ENCODE results near the gene ATP5F1D. TPM values are rescaled to one million over a fixed set of nuclear protein-coding genes. Genes with fewer than 3 reads are reported as not detected.
A peak's percentile ranks its signal among the peaks of the same experiment; 100 is the strongest.

Gene ATP5F1D
- total RNA-seq, 8 experiments from 2014 or later, result 72.1 to 359 (median 83.5) TPM

DNA sequence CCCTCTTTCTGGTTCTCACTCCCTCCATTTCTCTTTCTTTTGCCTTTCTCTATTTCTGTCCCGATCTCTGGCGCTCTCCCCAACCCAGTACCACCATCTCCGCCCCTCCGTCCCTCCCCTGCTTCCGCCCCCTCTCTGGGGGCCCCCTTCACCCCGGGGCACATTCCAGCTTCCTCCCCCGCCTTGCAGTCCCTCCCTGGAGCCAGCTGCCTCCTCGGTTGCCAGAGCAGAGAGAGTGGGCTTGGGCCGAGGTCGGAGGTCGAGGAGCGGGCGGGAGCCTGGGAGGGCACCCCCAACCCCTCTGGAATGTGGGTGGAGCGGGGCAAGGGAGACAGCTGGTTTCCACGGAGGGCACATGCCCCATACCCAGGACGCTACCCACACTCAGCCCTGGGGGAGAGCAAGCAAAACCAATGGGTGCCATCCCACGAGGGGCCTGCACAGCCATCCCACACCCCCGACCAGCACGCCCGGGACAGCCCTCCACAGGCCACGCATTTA, 21.1 kb downstream of the ATP5F1D start:
- H3K27ac ChIP-seq, result peak overlapping the region in 1 of 2 donors; percentile 15
- WGBS, 10 experiments, result no CpG with 5 or more reads among the region's 21 CpGs
- in situ Hi-C loops (cut with MboI; ENCODE audit: low pct_unique_long_range_greater_than_20kb in 2 of 9, low sequenced_read_pairs in 9 of 9, unreplicated experiment in 9 of 9), result no loop called here
- peak overlapping the region in 2 of 5 donors; percentile 51 to 61 for H3K4me3 ChIP-seq
- ATAC-seq (replicated peaks in 6 of 8), result no peak
- H3K4me1 ChIP-seq (replicated peaks in 1 of 2), result peaks cover 59 to 74% of the 10 kb centered on the region in 2 donors

DNA sequence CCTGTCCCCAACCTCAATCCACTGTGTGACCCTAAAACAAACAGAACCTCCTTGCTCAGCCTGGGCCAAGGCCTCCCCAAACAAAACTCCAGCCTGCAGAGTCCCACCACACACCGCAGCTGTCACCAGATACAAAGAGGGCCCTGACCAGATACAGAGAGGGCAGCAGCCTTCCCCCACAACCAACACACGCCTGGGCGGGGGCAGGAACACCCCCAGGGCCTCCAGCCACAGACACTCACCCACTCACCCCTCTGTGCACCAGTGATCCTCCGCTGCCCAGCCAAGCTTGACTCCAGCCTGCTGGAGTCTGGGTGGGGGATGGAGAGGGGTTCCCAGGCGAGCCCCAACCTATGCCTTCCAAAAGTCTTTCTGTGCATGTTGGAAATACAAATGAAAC, 21.6 kb downstream of the ATP5F1D start:
- no peak overlapping the region for H3K27ac ChIP-seq

GRCh38 chr19:1264801-1265614, 23.5 kb downstream of the ATP5F1D start:
- Histone ChIP-seq H3K4me1 (replicated peaks in 1 of 2) (peaks cover 61 to 69% of the 10 kb centered on the region in 2 donors), H3K27ac (peak overlapping the region; percentile 84 to 90), H3K4me3 (peak overlapping the region in 1 of 5 donors; percentile 46)
- 0 to 80% (median 40%) methylated on average over 1 to 6 of the region's 26 CpGs; no CpG with 5 or more reads in 5 of the 10 experiments for WGBS, 10 experiments
- in situ Hi-C loops (cut with MboI; ENCODE audit: low pct_unique_long_range_greater_than_20kb in 2 of 9, low sequenced_read_pairs in 9 of 9, unreplicated experiment in 9 of 9), result no loop called here
- peak in 7 of 8 experiments; percentile 1 to 20 (median 10) for ATAC-seq (replicated peaks in 6 of 8)

More for the DNA sequence above, 21.6 kb downstream of the ATP5F1D start:
- Histone ChIP-seq H3K4me3 (no peak overlapping the region), H3K4me1 (replicated peaks in 1 of 2) (peaks cover 64 to 75% of the 10 kb centered on the region in 2 donors)
- in situ Hi-C loops (cut with MboI; ENCODE audit: low pct_unique_long_range_greater_than_20kb in 2 of 9, low sequenced_read_pairs in 9 of 9, unreplicated experiment in 9 of 9), result no loop called here
- WGBS, 10 experiments, result 100% methylated on average over 1 of the region's 5 CpGs; no CpG with 5 or more reads in 9 of the 10 experiments
- ATAC-seq (replicated peaks in 6 of 8), result no peak

GRCh38 chr19:1265615-1266128, 24.1 kb downstream of the ATP5F1D start:
- ATAC-seq (replicated peaks in 6 of 8), result peak in 7 of 8 experiments; percentile 3 to 31 (median 19)
- 0 to 32% (median 30%) methylated on average over 1 to 7 of the region's 28 CpGs; no CpG with 5 or more reads in 7 of the 10 experiments for WGBS, 10 experiments
- in situ Hi-C loops (cut with MboI; ENCODE audit: low pct_unique_long_range_greater_than_20kb in 2 of 9, low sequenced_read_pairs in 9 of 9, unreplicated experiment in 9 of 9), result no loop called here
- Histone ChIP-seq H3K4me3 (peak overlapping the region in 4 of 5 donors; percentile 38 to 46 (median 42)), H3K4me1 (replicated peaks in 1 of 2) (peaks cover 60 to 68% of the 10 kb centered on the region in 2 donors), H3K27ac (peak overlapping the region; percentile 84 to 90)

DNA sequence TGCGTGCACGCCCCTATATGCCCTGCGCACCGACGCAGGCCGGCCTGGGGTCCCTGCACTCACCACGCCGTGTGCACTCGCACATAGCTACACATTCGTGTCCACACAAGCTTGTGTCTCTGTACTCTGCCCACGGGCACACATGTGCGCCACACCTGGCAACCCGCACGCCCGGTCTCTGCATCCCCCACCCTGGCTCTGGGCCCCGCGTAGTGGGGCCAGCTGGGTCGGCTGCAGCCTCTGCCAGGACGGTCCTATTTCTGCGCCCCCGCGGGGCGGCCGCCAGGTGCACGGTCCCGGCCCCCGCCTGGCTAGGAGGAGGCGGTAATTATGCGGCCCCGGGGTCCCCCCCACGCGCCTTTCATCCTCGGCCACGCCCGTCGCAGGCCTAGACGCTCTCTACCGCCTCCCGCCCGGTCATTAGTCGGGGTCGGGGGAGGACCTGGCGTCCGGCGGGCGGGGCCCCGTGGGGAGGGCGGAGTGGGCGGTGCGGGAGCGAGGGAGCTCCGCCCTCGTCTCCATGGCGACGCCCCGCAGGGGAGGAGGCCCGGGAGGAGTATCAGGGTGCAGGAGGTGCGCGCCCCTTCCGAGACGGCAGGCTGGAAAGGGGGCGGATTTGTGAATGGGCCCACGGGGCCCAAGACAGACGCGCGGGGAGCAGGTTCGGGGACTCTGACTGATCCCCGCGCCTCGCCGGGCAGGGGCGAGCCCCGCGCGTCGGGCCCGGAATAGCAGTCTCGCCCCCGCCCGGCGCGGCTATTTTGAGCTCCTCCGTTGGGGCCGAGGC, 24.8 kb downstream of the ATP5F1D start:
- in situ Hi-C loops (cut with MboI; ENCODE audit: low pct_unique_long_range_greater_than_20kb in 2 of 9, low sequenced_read_pairs in 9 of 9, unreplicated experiment in 9 of 9), result no loop called here
- Histone ChIP-seq H3K4me3 (peak overlapping the region; percentile 36 to 46 (median 42)), H3K4me1 (replicated peaks in 1 of 2) (peaks cover 64 to 73% of the 10 kb centered on the region in 2 donors), H3K27ac (peak overlapping the region; percentile 84 to 90)
- ATAC-seq (replicated peaks in 6 of 8), result peak; percentile 9 to 38 (median 32)
- 26 to 28% methylated on average over 4 to 8 of the region's 84 CpGs; no CpG with 5 or more reads in 8 of the 10 experiments for WGBS, 10 experiments

- H3K4me1 ChIP-seq (replicated peaks in 1 of 2), result peaks cover 58 to 67% of the 10 kb centered on the region in 2 donors
- in situ Hi-C loops (cut with MboI; ENCODE audit: low pct_unique_long_range_greater_than_20kb in 2 of 9, low sequenced_read_pairs in 9 of 9, unreplicated experiment in 9 of 9), result no loop called here
- H3K4me3 ChIP-seq, result peak overlapping the region; percentile 36 to 46 (median 42)
- ATAC-seq (replicated peaks in 6 of 8), result peak; percentile 2 to 25 (median 12)
- H3K27ac ChIP-seq, result peak overlapping the region; percentile 84 to 90
- WGBS, 10 experiments, result 0 to 16% (median 8%) methylated on average over 1 to 18 of the region's 59 CpGs; no CpG with 5 or more reads in 5 of the 10 experiments
Measured at GRCh38 chr19:1266916-1267476, 25.4 kb downstream of the ATP5F1D start.

GRCh38 chr19:1267477-1268225, 26.1 kb downstream of the ATP5F1D start:
- peak in 5 of 8 experiments; percentile 6 to 26 (median 17) for ATAC-seq (replicated peaks in 6 of 8)
- WGBS, 10 experiments, result 0 to 100% (median 35%) methylated on average over 1 to 2 of the region's 35 CpGs; no CpG with 5 or more reads in 4 of the 10 experiments
- in situ Hi-C loops (cut with MboI; ENCODE audit: low pct_unique_long_range_greater_than_20kb in 2 of 9, low sequenced_read_pairs in 9 of 9, unreplicated experiment in 9 of 9), result no loop called here
- Histone ChIP-seq H3K27ac (peak overlapping the region; percentile 84 to 90), H3K4me3 (peak overlapping the region; percentile 36 to 46 (median 42)), H3K4me1 (replicated peaks in 1 of 2) (peaks cover 51 to 61% of the 10 kb centered on the region in 2 donors)

GRCh38 chr19:1268226-1269064, 26.9 kb downstream of the ATP5F1D start:
- WGBS, 10 experiments, result 17 to 100% (median 71%) methylated on average over 1 to 7 of the region's 40 CpGs; no CpG with 5 or more reads in 2 of the 10 experiments
- in situ Hi-C loops (cut with MboI; ENCODE audit: low pct_unique_long_range_greater_than_20kb in 2 of 9, low sequenced_read_pairs in 9 of 9, unreplicated experiment in 9 of 9), result no loop called here
- H3K4me1 ChIP-seq (replicated peaks in 1 of 2), result peaks cover 48 to 54% of the 10 kb centered on the region in 2 donors
- ATAC-seq (replicated peaks in 6 of 8), result no peak
- H3K4me3 ChIP-seq, result peak overlapping the region in 4 of 5 donors; percentile 4 to 97 (median 66)
- peak overlapping the region; percentile 84 to 90 for H3K27ac ChIP-seq

DNA sequence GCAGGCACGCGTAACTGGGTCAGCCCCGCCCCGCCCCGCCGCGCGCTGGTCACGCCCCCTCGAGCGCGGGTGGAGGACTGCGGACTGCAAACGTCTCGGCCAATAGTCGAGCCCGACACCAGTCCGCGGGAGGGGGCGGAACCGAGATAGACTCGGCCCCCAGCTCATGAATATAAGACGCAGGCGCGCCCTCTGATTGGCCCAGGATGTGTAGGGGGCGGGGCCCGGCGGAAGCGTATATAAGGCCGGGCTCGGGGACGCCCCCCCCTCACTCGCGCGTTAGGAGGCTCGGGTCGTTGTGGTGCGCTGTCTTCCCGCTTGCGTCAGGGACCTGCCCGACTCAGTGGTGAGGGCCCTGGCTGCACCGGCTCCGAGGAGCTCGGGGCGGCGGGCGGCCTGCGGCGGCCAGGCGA, 27.5 kb downstream of the ATP5F1D start, which contains the start of gene CIRBP:
Gene CIRBP, plus strand, starts transcription at position 268 of the 413 bp plus-strand sequence. CDS start 1,602 bp downstream, outside the sequence.
- Histone ChIP-seq H3K4me1 (replicated peaks in 1 of 2) (peaks cover 51 to 54% of the 10 kb centered on the region in 2 donors), H3K27ac (peak within 1 kb of the TSS; percentile 100), H3K4me3 (peak within 1 kb of the TSS; percentile 94 to 98 (median 96))
- no CpG with 5 or more reads among the region's 50 CpGs for WGBS, 10 experiments
- in situ Hi-C loops (cut with MboI; ENCODE audit: low pct_unique_long_range_greater_than_20kb in 2 of 9, low sequenced_read_pairs in 9 of 9, unreplicated experiment in 9 of 9), result no loop called here
- peak; percentile 34 to 68 (median 59) for ATAC-seq (replicated peaks in 6 of 8)

DNA sequence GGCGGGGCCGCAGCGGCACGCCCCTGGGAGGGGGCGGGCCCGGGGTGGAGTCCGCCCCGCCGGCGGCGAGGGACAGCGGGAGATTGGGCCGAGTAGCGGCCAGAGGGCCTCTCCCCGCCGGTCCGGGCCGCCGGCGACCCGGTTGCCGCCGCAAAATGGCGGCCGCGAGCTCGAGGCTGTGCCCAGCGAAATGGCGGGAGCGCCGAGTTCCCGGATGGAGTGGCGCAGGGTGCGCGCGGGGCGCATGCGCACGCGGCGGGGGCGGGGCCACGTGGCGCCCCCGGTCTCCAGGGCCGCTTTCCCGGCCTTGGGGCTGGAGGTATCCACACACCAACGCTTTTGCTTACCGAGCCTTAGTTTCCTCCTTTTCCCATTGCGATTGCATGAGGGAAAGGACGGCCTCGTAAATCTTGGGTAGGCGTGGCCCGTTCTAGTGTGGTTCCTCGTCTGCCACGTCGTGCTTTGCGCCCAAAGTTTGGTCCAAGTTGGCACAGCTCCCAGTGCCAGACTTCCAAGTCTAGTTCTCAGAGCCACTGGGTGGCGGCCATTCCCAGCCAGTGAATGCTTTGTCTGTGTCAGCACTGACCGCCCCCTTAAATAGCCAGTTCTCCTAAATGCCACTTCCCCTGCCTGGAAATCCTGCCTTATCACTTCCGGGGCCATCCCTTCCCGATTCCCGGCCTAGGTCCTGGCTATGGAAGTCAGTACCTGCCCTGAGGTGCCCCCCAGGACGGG, 28.1 kb downstream of the ATP5F1D start:
- in situ Hi-C loops (cut with MboI; ENCODE audit: low pct_unique_long_range_greater_than_20kb in 2 of 9, low sequenced_read_pairs in 9 of 9, unreplicated experiment in 9 of 9), result no loop called here
- 0 to 3% (median 0%) methylated on average over 1 to 11 of the region's 64 CpGs; no CpG with 5 or more reads in 5 of the 10 experiments for WGBS, 10 experiments

More for the DNA sequence above, 28.1 kb downstream of the ATP5F1D start:
- Histone ChIP-seq H3K4me3 (peak overlapping the region; percentile 94 to 98 (median 96)), H3K27ac (peak overlapping the region; percentile 100), H3K4me1 (replicated peaks in 1 of 2) (peaks cover 53 to 55% of the 10 kb centered on the region in 2 donors)
- peak; percentile 2 to 20 (median 7) for ATAC-seq (replicated peaks in 6 of 8)

Measured in motor neuron (in vitro differentiated cells).